ENCODE results near the gene FAM13A.

FAM13A gene

GRCh38 chr4:88880501-88881226 lies 176.3 kb downstream of the FAM13A start:
- H3K9me2 ChIP-seq (replicated peaks; ENCODE audit: control insufficient read depth, low read length), result no peaks in the 10 kb centered on the region
- no peaks in the 10 kb centered on the region for H3F3A ChIP-seq (ENCODE audit: control insufficient read depth, insufficient read depth)
- TF ChIP-seq EZH2phosphoT487 (IDR thresholded peaks at IDR 0.05; ENCODE audit: borderline replicate concordance, low read length) (no peak), CTCF (IDR thresholded peaks at IDR 0.05; ENCODE audit: low read depth, low read length, poor library complexity, severe bottlenecking) (no peak)
- no peaks in the 10 kb centered on the region for H4K20me1 ChIP-seq (ENCODE audit: control insufficient read depth, insufficient read depth, low read depth, low read length)
- H3K36me3 ChIP-seq (ENCODE audit: control insufficient read depth, low read length), result no peaks in the 10 kb centered on the region
- H3K4me1 ChIP-seq (ENCODE audit: control insufficient read depth, low read length), result no peaks in the 10 kb centered on the region
- H3K4me3 ChIP-seq (ENCODE audit: low read length), result no peak overlapping the region
- no peaks in the 10 kb centered on the region for H3K27me3 ChIP-seq (ENCODE audit: control insufficient read depth, low read length)
- no peaks in the 10 kb centered on the region for H3K79me2 ChIP-seq (ENCODE audit: control insufficient read depth, low read length)
- no peaks in the 10 kb centered on the region for H3K9me3 ChIP-seq (ENCODE audit: control insufficient read depth, insufficient read depth, low read length)
- no peak overlapping the region for H3K27ac ChIP-seq (ENCODE audit: low read depth, low read length)
- no peak overlapping the region for H3K4me2 ChIP-seq (ENCODE audit: low read length)

- no peaks in the 10 kb centered on the region for H3K9me3 ChIP-seq (ENCODE audit: control insufficient read depth, insufficient read depth, low read length)
- no peak overlapping the region for H3K4me3 ChIP-seq (ENCODE audit: low read length)
- TF ChIP-seq EZH2phosphoT487 (IDR thresholded peaks at IDR 0.05; ENCODE audit: borderline replicate concordance, low read length) (no peak), CTCF (IDR thresholded peaks at IDR 0.05; ENCODE audit: low read depth, low read length, poor library complexity, severe bottlenecking) (no peak)
- no peaks in the 10 kb centered on the region for H3K4me1 ChIP-seq (ENCODE audit: control insufficient read depth, low read length)
- no peaks in the 10 kb centered on the region for H3K36me3 ChIP-seq (ENCODE audit: control insufficient read depth, low read length)
- H3K79me2 ChIP-seq (ENCODE audit: control insufficient read depth, low read length), result no peaks in the 10 kb centered on the region
- no peaks in the 10 kb centered on the region for H3K27me3 ChIP-seq (ENCODE audit: control insufficient read depth, low read length)
- H3K4me2 ChIP-seq (ENCODE audit: low read length), result no peak overlapping the region
- no peaks in the 10 kb centered on the region for H3F3A ChIP-seq (ENCODE audit: control insufficient read depth, insufficient read depth)
- no peaks in the 10 kb centered on the region for H4K20me1 ChIP-seq (ENCODE audit: control insufficient read depth, insufficient read depth, low read depth, low read length)
- H3K27ac ChIP-seq (ENCODE audit: low read depth, low read length), result no peak overlapping the region
- no peaks in the 10 kb centered on the region for H3K9me2 ChIP-seq (replicated peaks; ENCODE audit: control insufficient read depth, low read length)
Observed at GRCh38 chr4:88879991-88880390, 177.0 kb downstream of the FAM13A start.

- Histone ChIP-seq H3F3A (ENCODE audit: control insufficient read depth, insufficient read depth) (no peaks in the 10 kb centered on the region), H3K9me3 (ENCODE audit: control insufficient read depth, insufficient read depth, low read length) (no peaks in the 10 kb centered on the region), H3K36me3 (ENCODE audit: control insufficient read depth, low read length) (no peaks in the 10 kb centered on the region), H3K9me2 (replicated peaks; ENCODE audit: control insufficient read depth, low read length) (no peaks in the 10 kb centered on the region), H4K20me1 (ENCODE audit: control insufficient read depth, insufficient read depth, low read depth, low read length) (no peaks in the 10 kb centered on the region), H3K4me3 (ENCODE audit: low read length) (no peak overlapping the region), H3K27ac (ENCODE audit: low read depth, low read length) (no peak overlapping the region), H3K4me1 (ENCODE audit: control insufficient read depth, low read length) (no peaks in the 10 kb centered on the region), H3K27me3 (ENCODE audit: control insufficient read depth, low read length) (no peaks in the 10 kb centered on the region), H3K79me2 (ENCODE audit: control insufficient read depth, low read length) (no peaks in the 10 kb centered on the region), H3K4me2 (ENCODE audit: low read length) (no peak overlapping the region)
- TF ChIP-seq EZH2phosphoT487 (IDR thresholded peaks at IDR 0.05; ENCODE audit: borderline replicate concordance, low read length), result no peak
- TF ChIP-seq CTCF (IDR thresholded peaks at IDR 0.05; ENCODE audit: low read depth, low read length, poor library complexity, severe bottlenecking), result no peak
Observed at GRCh38 chr4:88878642-88879041, 178.3 kb downstream of the FAM13A start.

Data from DOHH2 (cell line).